ENCODE measurements around the gene KDELR3.

DNA sequence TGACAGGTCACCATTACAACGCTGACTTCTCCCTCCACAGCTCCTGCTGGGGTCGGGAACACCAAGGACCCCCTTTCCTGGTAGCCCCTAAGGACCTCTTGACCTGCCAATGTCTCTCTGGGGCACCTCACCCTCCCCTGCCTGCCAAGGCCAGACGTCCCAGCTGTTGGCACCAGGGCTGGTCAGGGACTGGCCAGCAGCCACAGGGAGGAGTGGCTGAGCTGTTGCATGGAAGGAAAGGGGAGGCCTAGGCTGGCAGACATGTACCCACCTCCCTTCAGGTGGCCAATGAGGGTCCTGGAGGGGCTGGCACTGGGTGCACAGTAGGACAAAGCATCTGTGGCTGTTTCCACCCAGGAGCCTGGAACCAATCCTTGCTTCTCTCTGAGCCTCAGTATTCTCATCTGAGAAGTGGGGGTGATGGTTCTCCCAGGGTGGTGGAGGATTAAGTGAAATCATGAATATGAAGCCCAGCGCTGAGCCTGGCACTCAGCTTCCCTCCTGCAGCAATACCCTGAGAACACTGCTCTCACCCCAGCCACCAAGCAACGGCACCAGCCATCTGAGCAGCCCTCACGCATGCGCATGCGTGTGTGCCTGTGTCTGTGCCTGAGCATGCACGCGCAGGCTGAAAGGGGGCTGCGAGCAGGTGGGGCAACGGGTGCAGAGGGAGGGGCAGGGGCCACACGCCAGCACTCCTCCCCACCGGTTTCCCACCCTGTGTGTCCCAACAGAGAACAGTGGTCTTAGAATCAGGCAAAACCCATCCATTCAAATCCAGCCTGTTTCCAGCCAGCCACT, 18.8 kb upstream of the KDELR3 start:
- no peak for TF ChIP-seq YY1 (IDR thresholded peaks at IDR 0.05; ENCODE audit: insufficient read depth, insufficient read length)
- no peak for TF ChIP-seq SUZ12 (IDR thresholded peaks at IDR 0.05; ENCODE audit: extremely low read depth, insufficient read depth, insufficient read length)
